Adrenal gland (tissue), 12 donors: ENCODE measurements around the gene ABCB6. TPM values are rescaled to one million over a fixed set of nuclear protein-coding genes. Genes with fewer than 3 reads are reported as not detected.

Experiments used
- DNase-seq, 7 donors: peaks; one replicate each; pipeline ENCODE4 v3.0.0-alpha.2; 2019 to 2020
- H3K27ac ChIP-seq, 5 donors: fragments of 200-600 bp; sonication (generic) in 4 of 5; 1 replicate in 3 of 5; 2 replicates in 2 of 5; pipeline versions ENCODE4 v1.5.1 to v1.8.0; 2016 to 2020; ENCODE audit warnings: mild to moderate bottlenecking in 1 of 5
- H3K27me3 ChIP-seq: fragments of 200-600 bp; 2 replicates; pipeline ENCODE4 v1.8.0; 2021
- H3K36me3 ChIP-seq, 2 donors: fragments of 200-600 bp; replicated peaks in 1 of 2; 1 replicate in 1 of 2; 2 replicates in 1 of 2; pipeline versions ENCODE4 v1.5.1 to v1.8.0; 2018 to 2022
- H3K4me1 ChIP-seq, 2 donors: fragments of 200-600 bp; replicated peaks in 1 of 2; 1 replicate in 1 of 2; 2 replicates in 1 of 2; pipeline versions ENCODE4 v1.5.1 to v1.8.0; 2018 to 2021
- H3K4me3 ChIP-seq, 4 donors: fragments of 200-600 bp; sonication (generic) in 3 of 4; one replicate each; pipeline ENCODE4 v1.5.1; 2016 to 2018
- H3K9me3 ChIP-seq, 3 donors: fragments of 200-600 bp; sonication (generic) in 1 of 3; replicated peaks in 1 of 3; 1 replicate in 2 of 3; 2 replicates in 1 of 3; pipeline versions ENCODE4 v1.5.1 to v1.8.0; 2016 to 2021
- CTCF ChIP-seq, 6 experiments: fragments of 450-650 bp in 4 of 6; fragments of 200-600 bp in 2 of 6; sonication (generic) in 1 of 6; IDR thresholded peaks; 1 replicate in 5 of 6; 2 replicates in 1 of 6; pipeline versions ENCODE4 v1.5.1 to v1.8.0; 2016 to 2021; ENCODE audit warnings: antibody characterized with exemption in 6 of 6, mild to moderate bottlenecking in 2 of 6, moderate library complexity in 1 of 6
- POLR2A ChIP-seq, 2 donors: fragments of 450-650 bp; IDR thresholded peaks; one replicate each; pipeline ENCODE4 v1.6.1; 2017; ENCODE audit warnings: antibody characterized with exemption in 2 of 2, mild to moderate bottlenecking in 2 of 2, moderate library complexity in 1 of 2
- WGBS, 4 donors: extraction: QIAGEN DNeasy Blood & Tissue Kit in 2 of 4; methylation state at CpG; one replicate each; pipeline versions ENCODE4 v1.1.5 to v1.1.7; 2013 to 2017; 5-methylcytosine and 5-hydroxymethylcytosine counted together
- intact Hi-C, 2 donors: fragments of 100-400 bp; cut with DNase I; formaldehyde crosslinking; loops; one replicate each; pipeline versions ENCODE4 v1.14.1 to v1.15.0; 2022 to 2023
- polyA plus RNA-seq, 3 donors: library from polyadenylated mRNA; stranded (reverse); fragments of 200-250 nt in 2 of 3; fragments of 350-450 nt in 1 of 3; fragmentation: Illumina TruSeq in 1 of 3; extraction: RNeasy Lipid Tissue Mini Kit (QIAGEN cat#74804) in 1 of 3; gene quantifications; one replicate each; pipeline ENCODE4 v1.2.3, GENCODE V29; 2013 to 2014
- total RNA-seq, 9 donors: library from RNA; depleted of rRNA in 4 of 9; stranded (reverse); fragments of >200 nt in 4 of 9; fragments of 120-200 nt in 1 of 9; fragmentation: NEBNext Ultra II Directional in 1 of 9; extraction: Animal tissue kit (Norgen Biotek cat#: 25700) in 1 of 9; gene quantifications; one replicate each; pipeline versions ENCODE4 v1.1.0 to v1.2.4, GENCODE V29; 2013 to 2023
- donor health status: healthy with polysubstance abuse.
- donor health status: Bipolar disorder and iron deficiency.
- donor health status: DM: yes; HTN: yes; CAD: no.
- donor health status: DM: no; HTN: no; CAD: no.
- donor health status: DM: no; HTN: no; CAD: no.
- donor health status: DM: yes; HTN: yes; CAD: no.

Gene ABCB6
- total and polyA plus RNA-seq, 12 donors, result 10.1 to 85.1 (median 27.9) TPM

- H3K4me3 ChIP-seq, result no peak overlapping the region
- H3K4me1 ChIP-seq, result peaks cover 23 to 34% of the 10 kb centered on the region in 2 donors
- intact Hi-C loops, result no loop called here
- peaks cover 0 to 64% of the 10 kb centered on the region in 2 donors for H3K36me3 ChIP-seq
- 86 to 91% (median 90%) methylated on average over 8 to 19 of the region's 19 CpGs for WGBS, 4 donors
- no peak overlapping the region for H3K27ac ChIP-seq
- TF ChIP-seq CTCF (IDR thresholded peaks at IDR 0.05) (no peak), POLR2A (IDR thresholded peaks at IDR 0.05) (no peak)
- no peaks in the 10 kb centered on the region for H3K9me3 ChIP-seq
- H3K27me3 ChIP-seq, result no peaks in the 10 kb centered on the region
- DNase-seq, result no peak
Observed at GRCh38 chr2:219220652-219221402, 2.1 kb upstream of the ABCB6 start.

- TF ChIP-seq CTCF (IDR thresholded peaks at IDR 0.05), result no peak
- TF ChIP-seq POLR2A (IDR thresholded peaks at IDR 0.05), result no peak
- Histone ChIP-seq H3K27me3 (no peaks in the 10 kb centered on the region), H3K27ac (peak overlapping the region in 3 of 5 donors; percentile 92 to 97 (median 95)), H3K4me1 (peaks cover 23 to 30% of the 10 kb centered on the region in 2 donors), H3K9me3 (no peaks in the 10 kb centered on the region), H3K4me3 (no peak overlapping the region), H3K36me3 (peaks cover 0 to 60% of the 10 kb centered on the region in 2 donors)
- DNase-seq, result no peak
- WGBS, 4 donors, result 91 to 93% (median 92%) methylated on average over 15 to 18 of the region's 18 CpGs
- intact Hi-C loops, result loop anchor here in 1 of 2 donors (10.0 kb wide), 1 partner anchor 55 kb away; the partner anchor contains the start of gene NHEJ1
Observed at GRCh38 chr2:219219784-219220532, 1.2 kb upstream of the ABCB6 start.

GRCh38 chr2:219218217-219218731, 484 bp downstream of the ABCB6 start:
- intact Hi-C loops, result loop anchor here in 1 of 2 donors (10.0 kb wide), 1 partner anchor 53 kb away; the partner anchor contains the start of gene NHEJ1
- WGBS, 4 donors, result 0 to 1% (median 1%) methylated on average over 16 to 37 of the region's 37 CpGs
- peak; percentile 66 to 85 (median 80) for DNase-seq

More at GRCh38 chr2:219218217-219218731, 484 bp downstream of the ABCB6 start:
- peak; percentile 8 to 38 for TF ChIP-seq POLR2A (IDR thresholded peaks at IDR 0.05)
- TF ChIP-seq CTCF (IDR thresholded peaks at IDR 0.05), result peak in 1 of 6 experiments; percentile 9
- Histone ChIP-seq H3K27ac (peak overlapping the region; percentile 82 to 97 (median 92)), H3K4me1 (peaks cover 23 to 30% of the 10 kb centered on the region in 2 donors), H3K4me3 (peak overlapping the region in 2 of 4 donors; percentile 46 to 69), H3K27me3 (no peaks in the 10 kb centered on the region), H3K9me3 (no peaks in the 10 kb centered on the region), H3K36me3 (peaks cover 0 to 60% of the 10 kb centered on the region in 2 donors)
